ENCODE data around the gene MLNR. TPM values are rescaled to one million over a fixed set of nuclear protein-coding genes. Genes with fewer than 3 reads are reported as not detected.

Gene MLNR
- total and polyA plus RNA-seq, 9 of the 15 experiments (the other 6 are each of a cell fraction or from before 2014, with no cell fraction given), result not detected

DNA sequence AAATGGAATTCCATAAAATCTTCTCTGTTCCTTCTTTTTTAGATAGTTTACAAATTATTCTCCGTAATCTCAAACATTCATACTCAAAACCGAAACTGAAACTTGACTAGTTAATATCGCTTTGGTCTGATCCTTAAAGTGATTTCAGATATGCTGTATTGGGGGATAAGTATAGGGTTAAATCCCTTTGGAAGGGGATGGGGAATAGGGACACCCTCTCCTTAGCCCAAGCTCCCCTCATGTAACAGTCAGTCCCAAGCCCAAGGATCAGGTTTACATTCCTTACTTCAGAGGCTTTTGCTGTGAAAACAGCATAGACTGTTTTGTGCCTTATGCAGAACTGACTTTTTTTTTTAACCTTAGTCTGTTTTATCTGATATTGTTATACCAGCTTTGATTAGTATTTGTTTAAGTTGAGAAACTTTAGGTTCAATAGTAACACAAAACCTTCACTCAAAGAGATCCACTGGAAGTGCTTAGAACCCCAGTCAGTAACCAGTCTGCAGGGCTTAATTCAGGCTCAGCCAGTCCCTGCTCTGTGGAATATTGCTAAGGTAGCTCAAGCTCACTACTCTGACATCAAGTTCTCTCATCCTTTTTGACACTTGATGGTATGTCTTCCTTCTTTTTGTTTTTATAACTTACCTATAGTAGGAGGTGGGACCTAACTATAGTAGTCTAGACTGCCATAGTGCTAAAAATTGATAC lies 38.1 kb downstream of the MLNR start:
- POLR2A ChIA-PET, result interaction anchor here (0.5 to 1.0 kb wide), 2 partner anchors 10 to 11 kb away, joined by 3 read pairs; partner anchors contain the start of gene CDADC1

DNA sequence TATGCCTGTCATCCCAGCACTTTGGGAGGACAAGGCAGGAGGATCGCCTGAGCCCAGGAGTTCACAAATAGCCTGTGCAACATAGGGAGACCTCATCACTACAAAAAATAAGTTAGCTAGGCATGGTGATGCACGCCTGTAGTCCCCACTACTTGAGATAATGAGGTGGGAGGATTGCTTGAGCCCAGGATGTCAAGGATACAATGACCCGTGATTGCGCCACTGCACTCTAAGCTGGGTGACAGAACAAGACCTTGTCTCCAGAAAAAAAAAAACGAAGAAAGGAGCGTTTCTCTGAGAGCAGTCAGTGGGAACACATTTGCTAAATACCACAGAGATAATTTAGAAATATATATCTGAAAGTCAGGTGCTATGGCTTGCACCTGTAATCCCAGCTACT lies 39.4 kb downstream of the MLNR start:
- no peaks in the 10 kb centered on the region for H4K20me1 ChIP-seq (replicated peaks; ENCODE audit: control insufficient read depth, insufficient read depth, low read length)
- DNase-seq (ENCODE audit: extremely low read depth in 1 of 4, low spot score in 3 of 4) (no peak), FAIRE-seq (no peak), ATAC-seq (no peak)
- in situ Hi-C loops (cut with MboI) (no loop called here), intact Hi-C loops (cut with micrococcal nuclease) (no loop called here)
- H3K79me2 ChIP-seq (ENCODE audit: control insufficient read depth, insufficient read depth, low read length), result no peaks in the 10 kb centered on the region
- H3K9ac ChIP-seq (ENCODE audit: insufficient read depth in 1 of 2, low read depth in 2 of 2, low read length in 2 of 2), result no peak overlapping the region
- POLR2A ChIA-PET, result interaction anchor here (0.6 to 2.1 kb wide), 3 partner anchors 9 to 185 kb away, joined by 3 to 5 read pairs (median 4); no protein-coding TSS in a partner anchor
- H3K4me1 ChIP-seq (replicated peaks in 1 of 2; ENCODE audit: control insufficient read depth in 2 of 2, insufficient read depth in 2 of 2, low read length in 2 of 2), result no peaks in the 10 kb centered on the region
- no peak overlapping the region for H3K27ac ChIP-seq (ENCODE audit: extremely low read depth, low read depth, low read length)
- WGBS (ENCODE audit: insufficient coverage, low coverage, missing lambda C conversion rate), result 70% methylated on average over 3 of the region's 6 CpGs
- BruUV-seq (replicated peaks), result no TSS peak
- no peak overlapping the region for H3K4me3 ChIP-seq
- H3K4me2 ChIP-seq (ENCODE audit: insufficient read depth, low read length), result no peak overlapping the region
- peaks cover 40% of the 10 kb centered on the region; the same call in 2 of the 3 replicates for H3K36me3 ChIP-seq (ENCODE audit: control insufficient read depth, insufficient read depth, low read length)
- CTCF ChIA-PET (ENCODE audit: low intra/inter-chr PET ratio), result no interaction called here
- H3K9me3 ChIP-seq (replicated peaks; ENCODE audit: control insufficient read depth, insufficient read depth, low read depth, low read length), result no peaks in the 10 kb centered on the region
- H3K27me3 ChIP-seq (ENCODE audit: control insufficient read depth in 2 of 2, insufficient read depth in 2 of 2, low read length in 2 of 2), result no peaks in the 10 kb centered on the region
- H3K9me1 ChIP-seq (ENCODE audit: control insufficient read depth, insufficient read depth, low read length), result no peaks in the 10 kb centered on the region
- no peak overlapping the region for H2AFZ ChIP-seq (ENCODE audit: low read depth, low read length)
- no peak for TF ChIP-seq ZKSCAN8 (CRISPR knock-in tag; IDR thresholded peaks at IDR 0.05)
- TF ChIP-seq ELF2 (CRISPR knock-in tag; IDR thresholded peaks at IDR 0.05), result no peak
- TF ChIP-seq RBM25 (IDR thresholded peaks at IDR 0.05; ENCODE audit: low read depth, low read length, severe bottlenecking), result no peak
- no peak for TF ChIP-seq KAT7 (CRISPR knock-in tag; IDR thresholded peaks at IDR 0.05; ENCODE audit: borderline replicate concordance)
- no peak for TF ChIP-seq ZNF764 (CRISPR knock-in tag; IDR thresholded peaks at IDR 0.05; ENCODE audit: low read depth)
- TF ChIP-seq, protein P1, sequence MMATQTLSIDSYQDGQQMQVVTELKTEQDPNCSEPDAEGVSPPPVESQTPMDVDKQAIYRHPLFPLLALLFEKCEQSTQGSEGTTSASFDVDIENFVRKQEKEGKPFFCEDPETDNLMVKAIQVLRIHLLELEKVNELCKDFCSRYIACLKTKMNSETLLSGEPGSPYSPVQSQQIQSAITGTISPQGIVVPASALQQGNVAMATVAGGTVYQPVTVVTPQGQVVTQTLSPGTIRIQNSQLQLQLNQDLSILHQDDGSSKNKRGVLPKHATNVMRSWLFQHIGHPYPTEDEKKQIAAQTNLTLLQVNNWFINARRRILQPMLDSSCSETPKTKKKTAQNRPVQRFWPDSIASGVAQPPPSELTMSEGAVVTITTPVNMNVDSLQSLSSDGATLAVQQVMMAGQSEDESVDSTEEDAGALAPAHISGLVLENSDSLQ (IDR thresholded peaks at IDR 0.05), result no peak
- no peak for TF ChIP-seq TFAM (CRISPR knock-in tag; conservative IDR thresholded peaks at IDR 0.05)
- TF ChIP-seq MAFK (IDR thresholded peaks at IDR 0.05; ENCODE audit: low read length), result no peak

More for the DNA sequence above, 38.1 kb downstream of the MLNR start:
- no peak for DNase-seq (ENCODE audit: extremely low read depth in 1 of 4, low spot score in 3 of 4)
- Histone ChIP-seq H3K79me2 (ENCODE audit: control insufficient read depth, insufficient read depth, low read length) (no peaks in the 10 kb centered on the region), H2AFZ (ENCODE audit: low read depth, low read length) (no peak overlapping the region), H3K36me3 (ENCODE audit: control insufficient read depth, insufficient read depth, low read length) (peaks cover 46% of the 10 kb centered on the region; the same call in 2 of the 3 replicates), H3K27me3 (ENCODE audit: control insufficient read depth in 2 of 2, insufficient read depth in 2 of 2, low read length in 2 of 2) (no peaks in the 10 kb centered on the region), H3K4me2 (ENCODE audit: insufficient read depth, low read length) (no peak overlapping the region), H3K9me1 (ENCODE audit: control insufficient read depth, insufficient read depth, low read length) (no peaks in the 10 kb centered on the region), H4K20me1 (replicated peaks; ENCODE audit: control insufficient read depth, insufficient read depth, low read length) (no peaks in the 10 kb centered on the region), H3K9ac (ENCODE audit: insufficient read depth in 1 of 2, low read depth in 2 of 2, low read length in 2 of 2) (no peak overlapping the region), H3K4me3 (no peak overlapping the region), H3K4me1 (replicated peaks in 1 of 2; ENCODE audit: control insufficient read depth in 2 of 2, insufficient read depth in 2 of 2, low read length in 2 of 2) (no peaks in the 10 kb centered on the region), H3K27ac (ENCODE audit: extremely low read depth, low read depth, low read length) (no peak overlapping the region), H3K9me3 (replicated peaks; ENCODE audit: control insufficient read depth, insufficient read depth, low read depth, low read length) (no peaks in the 10 kb centered on the region)
- intact Hi-C loops (cut with micrococcal nuclease), result no loop called here
- ATAC-seq, result no peak
- in situ Hi-C loops (cut with MboI), result no loop called here
- BruUV-seq (replicated peaks), result no TSS peak
- TF ChIP-seq, protein P2, sequence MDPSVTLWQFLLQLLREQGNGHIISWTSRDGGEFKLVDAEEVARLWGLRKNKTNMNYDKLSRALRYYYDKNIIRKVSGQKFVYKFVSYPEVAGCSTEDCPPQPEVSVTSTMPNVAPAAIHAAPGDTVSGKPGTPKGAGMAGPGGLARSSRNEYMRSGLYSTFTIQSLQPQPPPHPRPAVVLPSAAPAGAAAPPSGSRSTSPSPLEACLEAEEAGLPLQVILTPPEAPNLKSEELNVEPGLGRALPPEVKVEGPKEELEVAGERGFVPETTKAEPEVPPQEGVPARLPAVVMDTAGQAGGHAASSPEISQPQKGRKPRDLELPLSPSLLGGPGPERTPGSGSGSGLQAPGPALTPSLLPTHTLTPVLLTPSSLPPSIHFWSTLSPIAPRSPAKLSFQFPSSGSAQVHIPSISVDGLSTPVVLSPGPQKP (CRISPR knock-in tag; IDR thresholded peaks at IDR 0.05), result no peak
- TF ChIP-seq ZNF121 (CRISPR knock-in tag; conservative IDR thresholded peaks at IDR 0.05) (no peak), GATAD2B (IDR thresholded peaks at IDR 0.05; ENCODE audit: borderline replicate concordance) (no peak)
- 75% methylated on average over 2 of the region's 3 CpGs for WGBS (ENCODE audit: insufficient coverage, low coverage, missing lambda C conversion rate)
- CTCF ChIA-PET (ENCODE audit: low intra/inter-chr PET ratio), result no interaction called here
- FAIRE-seq, result no peak
